GM19193 (cell line): Measurements from ENCODE around the gene FBXW11.

Source experiments
- POLR2A ChIP-seq: IDR thresholded peaks from 4 replicates; pipeline ENCODE4 v1.6.1; 2011; ENCODE audit not compliant: insufficient read depth, insufficient read length; ENCODE audit errors: extremely low read depth

FBXW11 gene

DNA sequence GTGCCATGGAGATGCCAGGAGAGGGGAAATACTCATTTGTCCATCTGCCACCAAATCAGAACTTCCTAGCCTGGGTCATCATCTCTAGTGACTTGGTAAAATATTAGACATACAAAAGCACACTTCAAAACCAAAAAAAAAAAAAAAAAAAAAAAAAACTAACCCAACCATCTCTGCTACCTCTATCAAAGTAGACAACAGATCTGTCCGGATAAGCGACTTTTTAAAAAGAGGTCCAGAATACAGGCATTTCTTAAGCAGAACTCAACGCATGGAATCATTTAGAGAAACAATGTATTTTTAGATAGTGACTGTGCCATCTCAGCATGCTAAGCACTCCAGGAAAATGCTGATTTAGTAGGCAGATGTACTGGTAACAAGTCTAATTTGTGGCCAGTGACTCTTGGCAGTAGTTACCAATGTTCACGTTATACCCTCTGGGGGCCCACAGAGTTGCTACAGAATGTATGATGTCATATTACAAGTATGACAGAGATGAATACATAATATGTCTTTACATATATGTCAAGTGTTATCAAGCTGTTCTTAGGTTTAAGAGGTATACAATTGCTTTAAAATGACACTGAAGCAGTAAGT is 113.0 kb downstream of the FBXW11 start:
- TF ChIP-seq POLR2A = no peak

DNA sequence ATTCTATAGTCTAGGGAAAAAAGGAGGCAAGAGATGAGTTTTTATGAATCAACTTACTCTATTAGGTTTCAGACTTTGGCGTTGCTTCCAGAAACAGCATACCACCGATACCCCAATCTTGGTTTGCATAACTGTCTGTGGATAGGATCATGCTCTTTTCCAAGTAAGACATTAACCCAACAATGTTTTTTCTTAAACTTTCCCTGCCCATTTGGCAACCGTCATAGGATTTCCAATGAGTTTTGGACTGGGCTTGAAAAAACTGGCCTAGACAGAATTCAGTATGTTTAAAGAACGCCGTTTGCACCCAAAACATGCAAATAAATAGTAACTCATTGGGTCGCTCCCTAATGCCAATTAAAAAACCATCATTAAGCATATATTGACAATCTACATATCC is 114.8 kb downstream of the FBXW11 start:
- no peak for TF ChIP-seq POLR2A

DNA sequence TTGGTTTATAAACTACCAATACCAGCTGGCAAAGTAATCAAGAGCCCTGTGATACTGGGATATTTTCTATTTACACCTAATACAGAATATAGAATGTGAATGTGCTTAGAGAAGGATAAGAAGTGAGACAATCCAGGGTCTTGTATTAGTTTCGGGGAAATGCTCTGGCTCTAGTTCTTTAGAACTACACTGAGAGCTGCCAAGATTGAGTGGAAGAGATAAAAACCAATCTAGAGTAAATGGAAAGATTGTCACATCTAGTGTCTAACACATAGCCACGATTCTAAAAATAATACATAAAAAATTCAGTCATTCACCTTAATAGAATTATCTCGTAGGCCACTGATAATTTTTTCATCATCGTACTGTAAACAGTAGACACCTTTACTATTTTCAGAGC is 115.3 kb downstream of the FBXW11 start:
- TF ChIP-seq POLR2A = no peak

DNA sequence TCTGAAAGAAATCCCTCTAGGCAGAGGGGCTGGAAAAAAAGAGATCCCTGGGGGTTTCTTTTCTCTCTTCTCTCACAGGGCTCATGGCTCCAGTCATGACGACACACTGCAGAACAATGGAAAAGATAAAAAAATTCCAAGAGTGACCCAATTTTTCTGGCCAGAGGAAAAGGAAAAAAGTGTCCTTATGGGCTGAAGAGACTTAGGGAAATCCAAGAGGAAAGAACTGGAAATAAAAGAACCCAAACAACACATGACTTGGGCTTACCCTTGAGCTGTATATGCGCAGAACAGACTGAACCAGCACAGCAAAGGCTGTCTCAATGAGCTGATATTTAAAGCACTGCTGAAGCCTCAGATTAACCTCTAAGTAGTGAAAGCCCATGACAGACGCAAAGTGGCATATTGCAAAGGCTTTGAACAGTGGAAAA is 118.4 kb downstream of the FBXW11 start:
- no peak for TF ChIP-seq POLR2A

DNA sequence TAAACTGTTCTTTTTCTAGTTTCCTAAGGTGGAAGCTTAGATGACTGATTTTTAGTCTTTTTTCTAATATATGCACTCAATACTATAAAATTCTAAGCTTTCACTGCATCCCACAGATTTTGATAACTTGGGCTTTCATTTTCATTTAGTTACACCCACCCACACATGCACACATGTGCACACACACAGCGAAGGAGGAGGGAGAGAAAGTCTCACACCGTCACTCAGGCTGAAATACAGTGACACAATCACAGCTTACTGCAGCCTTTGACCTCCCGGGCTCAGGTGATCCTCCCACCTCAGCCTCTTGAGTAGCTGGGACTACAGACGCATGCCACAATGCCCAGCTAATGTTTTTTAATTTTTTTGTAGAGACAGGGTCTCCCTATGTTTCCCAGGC is 124.3 kb downstream of the FBXW11 start:
- TF ChIP-seq POLR2A = no peak

DNA sequence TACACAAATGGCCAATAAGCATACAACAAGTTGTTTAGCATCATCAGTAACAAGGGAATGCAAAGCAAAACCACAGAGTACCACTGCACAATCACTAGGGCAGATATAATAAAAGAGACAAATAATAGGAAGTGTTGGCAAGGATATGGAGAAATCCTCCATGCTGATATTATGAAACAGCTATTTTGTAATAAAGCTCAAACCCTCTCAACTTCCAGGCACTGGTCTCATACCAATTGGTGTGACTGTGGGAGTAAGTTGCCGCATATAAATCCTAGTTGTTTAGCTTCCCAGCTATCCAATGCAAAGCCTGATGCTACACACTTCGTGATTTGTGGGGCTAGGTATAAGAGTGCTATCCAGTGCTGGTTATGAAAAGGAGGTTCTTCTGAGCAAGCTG is 132.2 kb downstream of the FBXW11 start:
- TF ChIP-seq POLR2A = no peak

DNA sequence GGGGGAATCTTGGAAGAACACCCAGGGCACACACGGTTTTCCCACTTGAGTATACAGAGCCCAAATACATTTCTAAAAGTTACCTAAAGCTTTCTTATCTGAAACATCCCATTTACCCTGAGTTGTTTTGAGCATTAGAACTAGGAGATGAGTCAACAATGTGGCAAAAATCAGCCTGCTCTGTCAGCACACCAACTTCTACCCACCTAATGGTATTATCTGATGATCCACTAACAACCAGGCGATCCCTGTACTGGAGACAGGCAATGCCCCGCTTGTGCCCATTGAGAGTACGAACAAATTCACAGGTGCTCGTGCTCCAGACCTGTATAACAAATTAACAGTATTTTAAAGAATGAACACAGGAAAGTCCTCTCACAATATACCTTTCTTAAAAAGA is 133.8 kb downstream of the FBXW11 start:
- TF ChIP-seq POLR2A = no peak

DNA sequence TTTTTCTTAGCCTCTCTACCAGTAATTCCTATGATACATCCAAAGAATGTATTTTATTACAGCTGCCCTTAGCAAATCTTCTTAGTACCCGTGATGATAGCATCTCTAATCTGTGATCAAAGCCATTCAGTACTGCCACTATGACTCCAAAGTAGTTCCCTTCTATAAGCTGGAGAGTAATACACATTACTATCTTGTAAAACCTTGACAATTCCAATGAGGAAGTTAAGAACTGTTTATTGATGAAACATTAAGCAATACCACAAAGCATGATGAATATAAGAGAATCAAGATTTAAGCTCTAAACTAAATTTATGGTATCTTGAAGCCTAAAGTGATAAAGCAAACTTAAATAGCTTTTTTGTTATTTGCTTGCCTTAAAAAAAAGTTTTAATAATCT is 134.7 kb downstream of the FBXW11 start:
- no peak for TF ChIP-seq POLR2A

DNA sequence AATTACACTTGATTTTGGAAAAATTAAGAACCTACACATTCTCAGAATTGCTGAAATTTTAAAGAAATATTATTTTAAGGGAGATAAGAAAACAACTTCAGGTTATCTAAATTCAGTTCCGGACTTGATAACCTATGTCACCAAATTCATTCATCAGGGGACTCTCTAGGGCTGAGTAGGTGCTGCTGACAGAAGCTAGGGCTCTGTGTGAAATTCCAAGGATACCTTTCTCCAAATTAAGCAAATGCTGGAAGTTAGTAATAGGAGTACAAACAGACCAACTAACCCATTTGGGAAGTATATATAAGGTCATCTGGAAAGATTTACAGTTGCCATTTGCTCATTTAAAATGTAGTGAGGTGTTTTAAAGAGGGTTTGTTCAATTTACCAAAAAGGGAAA is 136.5 kb downstream of the FBXW11 start:
- TF ChIP-seq POLR2A = no peak

DNA sequence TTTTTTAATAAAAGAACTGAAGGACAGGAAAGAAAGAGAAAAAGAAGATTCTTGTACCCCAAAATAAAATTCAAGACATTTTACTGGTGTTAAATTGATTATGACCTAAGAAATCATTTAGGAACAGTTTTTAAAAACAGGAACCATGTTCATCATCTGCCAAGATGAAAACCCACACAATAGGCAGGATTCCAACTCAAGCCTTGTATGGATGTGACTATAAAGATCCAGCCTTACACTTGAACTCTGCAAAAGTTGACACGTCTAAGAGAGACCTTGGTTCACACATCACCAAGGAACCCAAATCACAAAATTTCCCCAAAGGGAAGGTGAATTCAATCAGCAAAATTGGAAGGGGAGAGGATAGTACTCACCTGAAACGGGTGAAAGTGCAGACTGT is 138.2 kb downstream of the FBXW11 start:
- TF ChIP-seq POLR2A = no peak

DNA sequence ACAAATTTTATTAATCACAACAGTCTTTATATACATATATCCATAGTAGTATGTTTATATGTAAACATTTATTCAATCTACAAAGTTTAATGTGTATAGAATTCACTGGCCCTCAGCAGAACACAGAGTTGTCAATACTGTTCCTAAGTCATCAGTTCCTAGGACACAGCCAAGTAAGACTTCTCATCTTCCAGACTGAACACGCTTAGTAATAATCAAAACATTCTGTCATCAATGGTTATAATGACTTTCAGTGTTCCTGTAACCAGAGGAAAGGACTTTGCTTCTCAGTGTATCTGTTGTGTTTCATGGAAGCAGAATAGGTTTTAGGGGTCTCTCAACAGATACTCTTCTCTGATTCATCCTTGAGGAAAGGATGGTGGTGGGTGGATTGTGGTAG is 138.7 kb downstream of the FBXW11 start:
- no peak for TF ChIP-seq POLR2A

DNA sequence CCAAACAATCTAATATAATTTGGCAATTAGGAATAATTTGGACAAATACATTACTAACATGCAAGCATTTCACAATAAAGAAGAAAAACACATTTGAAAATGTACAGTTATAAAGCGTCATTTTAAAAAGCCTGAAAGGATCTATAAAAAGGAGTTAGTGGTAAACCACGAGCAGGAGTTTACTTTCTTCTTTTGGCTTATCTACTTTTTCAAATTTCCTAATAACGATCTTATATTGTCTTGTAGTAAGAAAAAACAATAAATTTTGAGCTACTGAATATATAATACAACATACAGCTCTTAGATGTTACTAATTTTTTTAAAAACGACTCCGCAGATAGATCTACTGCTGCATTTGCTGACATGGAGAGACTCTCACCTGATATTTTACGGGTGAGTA is 141.0 kb downstream of the FBXW11 start:
- no peak for TF ChIP-seq POLR2A

DNA sequence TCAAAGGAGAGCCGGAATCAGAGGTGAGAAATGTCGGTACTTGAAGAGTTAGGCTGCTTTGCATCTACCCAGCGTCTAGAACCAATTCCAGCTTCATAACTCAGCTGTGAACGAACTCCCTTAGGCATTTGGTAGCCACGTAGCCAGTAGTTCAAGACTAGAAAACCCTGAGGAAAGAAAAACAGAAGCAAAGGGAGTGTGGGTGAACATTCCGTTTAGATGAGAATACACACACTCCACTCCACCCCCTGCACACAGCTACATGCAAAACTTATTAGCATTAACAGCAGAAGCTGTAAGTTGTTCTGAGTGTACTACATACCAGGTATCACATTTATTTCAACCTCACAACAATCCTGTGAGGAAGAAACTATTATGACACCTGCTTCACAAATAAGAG is 142.5 kb downstream of the FBXW11 start:
- TF ChIP-seq POLR2A = no peak

DNA sequence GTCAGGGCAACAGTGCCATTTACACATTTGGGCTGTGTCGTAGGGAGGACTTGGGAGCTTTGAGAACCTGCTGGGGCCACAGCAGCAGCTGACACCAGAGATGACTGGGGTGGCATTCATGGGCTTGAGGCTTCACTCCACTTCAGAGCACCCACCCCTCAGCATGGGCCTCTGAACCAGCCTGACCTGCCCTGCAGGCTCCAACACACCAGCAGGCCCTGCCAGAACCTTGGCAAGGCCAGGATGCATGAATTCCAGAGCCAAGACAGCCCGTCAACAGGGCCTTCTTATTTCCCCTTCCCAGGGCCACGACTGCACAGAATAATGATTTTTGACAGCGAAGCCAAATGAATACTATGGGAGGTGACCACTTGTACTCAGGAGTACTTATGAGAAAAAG is 143.8 kb downstream of the FBXW11 start:
- TF ChIP-seq POLR2A = no peak

DNA sequence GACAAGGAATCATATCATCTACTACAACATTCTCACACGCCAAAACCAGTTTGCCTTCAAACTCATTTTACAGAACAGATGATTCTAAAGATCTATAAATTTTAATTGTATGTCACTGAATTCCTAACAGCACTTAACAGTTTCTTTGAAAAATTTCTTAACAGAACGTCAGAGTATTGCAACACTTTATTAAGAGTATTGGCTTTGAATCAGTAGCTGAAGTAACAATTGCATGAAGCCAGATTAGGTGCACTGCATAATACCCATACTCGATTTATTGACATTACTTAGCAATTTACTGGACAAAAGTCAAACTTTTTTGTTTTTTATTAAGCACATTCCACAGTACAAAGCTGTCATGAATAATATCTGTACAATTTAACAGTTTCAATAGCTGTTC is 145.1 kb downstream of the FBXW11 start:
- TF ChIP-seq POLR2A = no peak

DNA sequence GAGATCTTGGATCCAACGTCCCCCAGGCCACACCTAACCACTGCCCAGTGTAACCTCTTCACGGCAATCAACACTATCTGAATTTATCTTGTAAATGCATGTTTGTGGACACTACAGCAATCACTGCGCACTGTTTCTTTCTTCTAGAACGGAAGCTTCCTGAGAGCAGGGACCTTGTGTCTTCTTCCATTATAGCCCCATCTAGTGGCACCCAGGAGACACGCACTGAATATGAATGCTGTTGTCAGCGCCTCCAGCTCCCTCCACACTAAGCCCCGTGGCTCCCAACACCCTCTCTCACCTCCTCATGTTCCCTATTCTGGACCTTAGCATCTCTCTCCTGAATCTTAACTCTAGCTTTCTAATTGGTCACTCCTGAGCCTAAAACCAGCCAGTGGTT is 148.1 kb downstream of the FBXW11 start:
- no peak for TF ChIP-seq POLR2A

DNA sequence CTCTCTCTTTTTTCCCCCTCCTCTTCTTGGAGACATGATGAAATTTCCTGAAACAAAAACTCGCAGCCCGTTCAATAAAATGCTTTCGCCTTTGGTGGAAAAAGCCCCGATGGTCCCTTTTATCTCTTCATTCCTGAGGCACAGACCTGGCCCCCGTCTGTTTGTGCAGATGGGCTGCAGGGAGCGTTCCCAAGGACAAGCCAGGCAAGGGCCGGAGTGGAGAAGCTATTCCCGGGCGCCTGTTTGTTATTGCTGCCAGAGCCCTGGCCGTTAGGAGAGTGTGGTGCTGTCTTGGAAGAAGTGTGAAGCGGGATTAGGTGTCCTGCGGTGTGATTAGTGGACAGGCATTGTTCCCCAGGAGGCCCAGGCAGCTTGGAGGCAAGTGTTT is 149.0 kb downstream of the FBXW11 start:
- TF ChIP-seq POLR2A = no peak
